H4 (cell line): ENCODE measurements around the gene NES. TPM values are rescaled to one million over a fixed set of nuclear protein-coding genes. Genes with fewer than 3 reads are reported as not detected.
A peak's percentile ranks its signal among the peaks of the same experiment; 100 is the strongest.

Source experiments
- DNase-seq: peaks from one replicate; pipeline ENCODE4 v3.0.0-alpha.2; 2015; ENCODE audit warnings: low spot score
- total RNA-seq: library from RNA; depleted of rRNA; stranded (reverse); fragments of >200 nt; shearing (Covaris generic); gene quantifications from 2 replicates; pipeline ENCODE4 v1.2.3, GENCODE V29; 2014

Gene NES
- total RNA-seq, 1 experiment from 2014 or later: 0.48 TPM

DNA sequence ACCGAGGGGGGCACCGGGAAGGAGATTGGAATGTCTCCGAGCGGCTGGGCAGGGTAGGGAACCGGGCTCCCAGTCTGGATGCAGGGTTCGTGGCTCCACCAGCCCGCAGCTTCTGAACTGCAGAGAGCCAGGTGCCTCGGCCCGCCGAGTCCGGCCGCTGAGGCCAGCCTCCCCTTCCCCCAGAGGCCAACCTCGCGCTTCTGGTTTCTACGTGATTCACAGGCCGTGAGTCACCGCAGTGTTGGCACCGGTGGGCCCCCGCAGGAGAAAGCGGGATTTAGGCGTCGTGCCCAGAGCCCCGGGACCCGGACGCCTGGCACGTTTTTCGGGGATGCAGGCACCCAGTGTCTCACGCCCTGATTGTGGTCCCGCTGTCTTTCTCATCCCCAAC, 27.7 kb upstream of the NES start:
- peak; percentile 54 for DNase-seq

DNA sequence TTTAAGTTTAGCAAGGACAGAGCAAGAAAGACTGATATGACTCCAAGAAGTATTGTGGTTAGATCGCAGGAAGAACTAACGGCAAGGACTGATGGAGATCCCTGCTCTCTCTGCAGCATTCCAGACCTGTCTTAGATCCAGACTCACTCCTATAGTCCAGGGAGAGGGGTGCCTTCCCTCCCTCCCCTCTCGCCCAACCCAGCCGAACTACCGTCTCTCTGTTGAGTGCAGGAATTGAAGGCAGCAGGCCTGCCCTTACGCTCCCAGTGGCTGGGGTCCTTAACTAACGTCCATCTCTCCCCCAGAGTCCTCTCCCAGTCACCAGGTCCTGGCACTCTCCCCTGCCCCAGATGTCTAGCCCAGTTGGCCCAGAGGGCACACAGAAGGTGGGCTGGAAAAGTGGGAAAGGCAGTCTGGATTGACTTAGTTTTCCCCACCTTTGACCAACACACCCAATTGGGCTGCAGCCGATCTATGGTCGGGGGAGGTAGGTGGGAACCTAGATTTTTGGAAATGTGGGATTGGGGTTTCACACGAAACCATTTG, 27.0 kb upstream of the NES start:
- DNase-seq: no peak

DNA sequence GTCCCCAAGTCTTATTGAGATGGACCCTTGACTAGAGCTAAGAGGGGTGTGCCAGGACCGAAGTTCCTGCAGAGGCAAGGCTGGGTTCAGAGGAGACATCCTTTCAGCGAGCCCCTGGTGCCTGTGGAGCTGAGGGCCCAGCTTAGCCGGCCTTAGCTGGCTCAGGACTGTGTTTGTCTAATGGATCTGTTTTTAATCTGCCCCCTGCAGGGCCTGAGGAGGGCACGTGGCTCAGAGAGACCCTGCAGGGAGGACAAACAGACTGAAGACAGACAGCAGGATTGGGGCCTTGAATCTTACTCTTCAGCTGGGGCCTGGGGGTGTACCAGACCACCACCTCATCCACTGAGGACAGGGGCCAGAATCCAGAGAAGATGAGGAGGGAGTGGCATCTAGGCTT, 26.5 kb upstream of the NES start:
- no peak for DNase-seq

DNA sequence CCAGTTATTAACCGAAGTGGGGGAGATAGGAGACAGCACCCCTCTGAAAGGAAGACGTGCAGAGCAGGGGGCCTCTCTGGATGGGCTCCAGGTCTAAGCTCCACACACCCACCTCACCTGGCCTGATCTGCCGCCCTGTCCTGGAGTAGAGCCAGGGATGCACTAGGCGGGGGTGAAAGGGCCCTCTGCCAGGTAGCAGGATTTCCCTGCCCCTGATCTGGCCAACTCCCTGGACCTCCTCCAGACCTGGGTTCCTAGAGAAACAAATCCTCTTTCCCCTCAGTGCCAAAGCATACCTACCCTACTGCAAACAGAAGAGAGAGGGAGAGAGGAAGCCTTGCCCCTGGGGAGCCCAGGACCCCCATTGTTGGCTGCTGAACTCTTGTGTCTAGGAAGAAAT, 26.1 kb upstream of the NES start:
- DNase-seq: no peak

DNA sequence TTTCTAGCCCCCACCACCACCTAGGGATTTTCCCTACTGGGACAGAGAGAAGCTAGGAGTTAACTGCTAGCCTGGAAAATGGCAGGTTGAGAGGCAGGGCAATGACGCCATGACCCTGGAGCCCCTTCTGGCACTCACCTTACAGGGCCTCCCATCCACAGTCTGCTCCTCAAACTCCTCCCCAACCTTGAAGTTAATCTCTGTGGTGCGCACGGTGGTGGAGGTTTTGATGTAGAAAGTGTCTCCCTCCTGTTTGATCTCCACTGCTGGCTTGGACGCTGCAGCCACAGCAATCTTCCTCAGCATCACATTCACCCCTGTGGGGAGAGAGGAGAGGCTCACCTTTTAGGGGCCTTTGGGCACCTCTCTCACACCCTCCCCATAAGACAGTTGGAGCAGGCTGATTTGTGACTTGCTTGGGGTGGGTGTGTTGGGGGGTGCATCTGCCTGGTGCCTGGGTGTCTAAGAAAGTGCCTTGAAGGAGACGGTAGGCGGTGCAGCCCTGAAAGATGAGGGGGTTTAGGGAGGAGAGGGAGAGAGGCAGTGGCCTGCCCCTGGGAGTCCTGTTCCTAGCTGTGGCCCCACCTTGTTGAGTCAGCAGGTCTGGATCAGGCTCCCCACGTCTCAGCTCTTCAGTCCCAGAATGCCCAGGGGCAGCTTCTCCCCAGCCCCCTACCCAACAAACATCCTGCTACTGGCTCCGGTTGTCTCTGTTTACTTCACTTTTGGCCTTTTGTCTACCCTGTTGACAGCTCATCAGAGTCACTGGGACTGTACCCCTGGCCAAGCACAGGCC, 23.7 kb upstream of the NES start:
- DNase-seq: no peak

DNA sequence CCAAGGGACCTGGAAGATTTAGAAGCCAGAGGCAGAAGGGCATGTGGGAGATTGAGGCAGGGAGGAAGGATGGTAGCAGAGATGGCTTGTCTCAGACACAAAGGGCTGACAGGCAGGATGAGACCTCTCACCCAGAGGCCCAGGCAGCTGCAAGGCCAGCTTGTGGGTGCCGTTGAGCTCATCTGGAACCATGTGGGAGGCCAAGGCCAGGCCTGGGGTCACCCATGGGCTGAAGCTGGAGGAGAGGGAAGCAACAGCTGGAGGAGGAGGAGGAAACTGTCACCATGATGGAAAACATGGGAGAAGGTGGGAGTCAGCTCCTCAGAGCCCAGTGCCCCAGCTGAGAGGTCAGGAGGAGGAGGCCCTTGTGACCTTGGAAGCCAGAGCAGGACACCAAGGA, 21.8 kb upstream of the NES start:
- no peak for DNase-seq

DNA sequence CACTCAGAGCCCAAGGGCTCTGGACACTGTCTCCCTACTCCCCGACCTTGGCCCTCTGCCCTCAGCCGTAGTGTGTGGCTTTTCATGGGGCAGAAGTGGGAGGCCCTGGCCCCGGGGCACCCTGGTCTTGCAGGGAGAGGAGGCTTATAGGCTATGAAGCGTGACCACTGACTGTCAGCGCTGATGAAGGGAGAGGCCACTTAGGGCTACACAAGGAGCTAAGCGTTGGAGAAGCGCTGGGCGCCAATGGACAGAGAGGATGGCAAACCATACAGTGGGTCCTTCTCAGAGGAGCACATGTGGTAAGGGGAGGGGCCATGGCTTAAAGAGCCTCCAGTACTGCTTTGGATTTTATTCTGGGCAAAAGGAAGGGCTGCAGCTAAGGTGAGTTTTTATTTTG, 20.3 kb upstream of the NES start:
- no peak for DNase-seq

DNA sequence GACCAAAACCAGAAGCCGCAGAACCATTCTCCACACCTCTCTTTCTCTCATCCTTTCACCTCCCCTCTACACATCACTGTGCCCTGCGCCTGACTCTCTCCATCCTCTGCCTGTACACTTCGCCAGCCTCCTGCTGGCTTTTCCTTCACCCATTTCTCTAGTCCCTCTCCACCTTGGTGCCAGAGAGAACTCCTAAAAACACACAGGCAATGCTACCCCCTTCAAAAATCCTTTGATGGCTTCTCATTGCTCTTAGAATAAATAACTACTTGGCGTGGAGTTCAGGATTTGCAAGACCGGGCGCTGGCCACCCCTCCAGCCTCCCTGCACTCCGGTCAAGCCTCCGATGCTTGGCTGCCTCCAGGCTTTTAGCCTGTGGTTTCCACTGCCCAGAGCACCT, 19.5 kb upstream of the NES start:
- no peak for DNase-seq

DNA sequence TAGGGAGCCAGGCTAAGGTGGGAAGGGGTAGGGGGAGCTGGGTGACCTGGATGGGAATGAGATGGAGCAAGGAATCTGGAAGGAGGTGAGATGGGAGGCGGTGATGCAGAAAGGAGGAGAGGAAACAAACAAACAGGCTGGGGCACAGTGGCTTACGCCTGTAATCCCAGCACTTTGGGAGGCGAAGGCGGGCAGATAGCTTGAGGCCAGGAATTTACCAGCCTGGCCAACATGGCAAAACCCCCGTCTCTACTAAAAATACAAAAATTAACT, 17.4 kb upstream of the NES start:
- DNase-seq: no peak

DNA sequence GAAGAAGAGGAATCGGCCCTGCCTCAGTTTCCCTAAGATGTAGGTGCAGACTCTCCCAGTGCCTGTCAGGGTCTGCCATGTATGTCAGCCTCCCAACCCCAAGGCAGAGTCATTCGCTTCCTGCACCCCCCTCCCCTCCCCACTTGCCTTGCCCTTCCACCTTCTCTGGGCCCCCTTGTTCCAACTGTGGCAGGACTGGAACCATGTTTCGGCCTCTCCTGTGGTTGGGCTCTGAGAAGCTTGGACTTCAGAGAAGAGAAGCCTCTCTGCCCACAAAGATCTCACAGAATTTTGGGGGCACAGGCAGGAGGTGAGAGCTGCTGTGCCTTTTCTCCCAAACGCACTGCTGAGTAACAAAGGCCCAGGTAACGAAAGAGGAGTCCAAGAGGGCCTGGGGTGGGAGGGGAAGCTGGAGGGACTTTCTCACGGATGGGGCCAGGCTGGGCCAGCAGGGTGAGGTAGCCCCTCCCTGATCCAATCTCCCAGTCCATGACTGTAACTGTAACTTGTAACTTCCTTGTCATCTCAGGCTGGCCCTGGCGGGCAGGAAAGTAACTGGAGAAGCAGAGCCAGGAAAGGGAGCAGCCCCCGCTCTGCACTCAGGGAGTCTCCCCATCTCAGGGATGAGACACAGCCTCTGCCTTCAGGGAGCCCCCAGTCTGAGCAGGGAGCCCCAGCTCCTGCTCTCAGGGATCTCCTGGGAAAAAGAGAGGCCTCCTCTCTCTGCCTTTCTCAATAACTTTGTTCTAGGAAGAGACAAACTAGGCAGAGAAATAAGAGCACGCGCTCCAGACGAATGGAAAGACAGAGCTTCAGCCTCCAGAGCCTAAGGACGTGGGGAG, 16.9 kb upstream of the NES start:
- no peak for DNase-seq

DNA sequence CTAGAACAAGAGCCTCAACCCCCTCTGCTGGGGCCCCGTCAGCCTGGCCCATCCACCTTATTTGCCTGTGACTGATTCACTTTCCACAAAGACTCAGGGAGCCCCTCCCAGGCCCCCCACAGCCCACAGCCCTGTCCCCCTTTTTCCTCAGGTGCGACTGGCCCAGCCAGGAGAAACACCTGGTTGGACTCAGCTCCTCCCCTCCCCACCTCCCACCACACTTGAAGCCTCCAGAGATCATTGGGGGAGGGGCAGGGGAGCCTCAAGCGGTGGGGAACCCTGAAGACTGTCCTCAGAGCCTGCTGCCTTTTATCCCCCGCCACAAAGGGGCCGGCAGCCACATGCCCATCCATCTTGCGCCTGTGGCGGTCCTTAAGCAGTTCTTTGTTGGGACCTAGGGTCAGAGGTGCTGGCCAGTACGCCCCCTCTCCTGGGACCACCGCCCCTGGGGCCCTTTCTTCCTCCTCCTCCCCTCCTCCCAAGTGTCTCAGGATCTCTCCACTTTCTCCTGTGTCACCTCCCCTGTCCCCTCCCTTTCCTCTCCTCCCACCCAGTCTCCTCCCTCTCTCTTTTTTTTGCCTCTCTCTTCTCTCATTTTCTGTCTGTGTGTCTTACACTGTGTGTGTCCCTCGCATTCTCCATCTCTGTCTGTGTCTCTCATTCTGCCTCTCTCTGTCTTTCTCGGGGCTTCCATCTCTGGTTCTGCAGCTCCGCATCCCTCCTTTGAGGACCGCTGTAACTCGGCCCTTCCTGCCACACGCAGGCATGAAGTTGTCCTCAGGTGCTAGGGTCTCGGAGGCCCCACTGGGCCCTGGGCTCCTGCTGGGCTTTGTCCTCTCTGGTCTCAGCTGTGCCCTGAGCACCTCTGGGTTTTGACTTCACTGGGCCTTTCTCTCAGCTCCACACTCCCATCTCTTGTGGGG, 16.0 kb upstream of the NES start:
- no peak for DNase-seq

DNA sequence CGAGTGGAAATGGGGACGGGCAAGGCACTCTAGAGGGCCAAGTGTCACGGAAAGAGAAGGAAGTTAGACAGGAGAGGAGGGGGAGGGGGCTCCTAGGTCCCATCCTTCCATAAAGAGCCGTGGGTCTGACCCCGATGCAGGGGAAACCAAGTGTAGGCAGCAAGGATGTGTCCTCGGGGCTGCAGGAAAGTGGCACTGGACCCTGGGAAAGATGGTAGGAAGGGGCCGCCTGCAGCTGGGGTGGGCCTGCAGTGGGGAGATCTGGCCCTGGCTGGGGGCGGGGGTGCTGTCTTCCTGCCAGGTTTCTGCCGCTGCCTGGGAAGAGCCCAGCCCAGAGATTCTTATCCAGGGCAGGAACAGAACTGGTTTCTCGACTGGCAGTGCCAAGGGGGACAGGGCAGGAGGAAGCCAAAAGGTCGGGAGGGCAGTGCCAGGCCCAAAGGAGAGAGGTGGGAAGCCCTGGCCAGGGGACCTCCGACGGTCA, 15.3 kb upstream of the NES start:
- no peak for DNase-seq

DNA sequence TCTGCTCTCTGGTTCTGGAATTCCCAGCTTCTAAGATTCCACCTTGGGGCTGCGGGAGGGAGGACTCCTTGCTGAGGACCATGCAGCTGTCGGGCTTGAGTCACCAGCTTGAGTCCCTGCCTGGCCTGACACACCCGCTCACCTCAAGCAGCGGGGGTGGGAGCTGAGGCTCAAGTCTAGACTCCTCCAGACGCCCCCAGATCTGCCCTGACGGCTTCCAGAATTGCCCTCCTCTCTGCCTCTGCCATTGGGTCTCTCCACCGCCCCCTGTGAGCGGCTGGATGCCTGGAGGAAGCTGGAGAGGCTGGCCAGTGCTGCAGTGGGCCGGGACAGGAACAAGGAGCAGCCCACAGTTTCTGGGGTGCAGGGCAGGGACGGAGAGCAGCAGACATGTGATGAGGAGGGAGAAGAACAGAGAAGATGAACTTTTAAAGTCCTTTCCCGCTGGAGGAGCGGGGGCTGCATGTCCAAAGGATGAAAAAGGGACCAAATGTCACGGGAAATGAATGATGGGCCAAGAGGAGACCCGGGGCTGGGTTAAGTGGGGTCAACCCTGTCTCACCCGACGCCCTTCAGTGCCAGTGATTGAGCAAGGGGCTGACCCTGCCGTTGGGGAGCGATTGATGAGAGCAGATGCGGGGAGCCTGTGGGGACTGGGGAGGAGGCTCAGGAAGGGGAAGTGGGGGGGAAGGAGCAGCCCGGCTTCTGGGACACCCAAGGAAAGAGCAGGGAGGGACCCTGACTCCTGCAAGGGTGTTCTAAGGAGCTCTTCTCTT, 14.6 kb upstream of the NES start:
- peak; percentile 29 for DNase-seq

DNA sequence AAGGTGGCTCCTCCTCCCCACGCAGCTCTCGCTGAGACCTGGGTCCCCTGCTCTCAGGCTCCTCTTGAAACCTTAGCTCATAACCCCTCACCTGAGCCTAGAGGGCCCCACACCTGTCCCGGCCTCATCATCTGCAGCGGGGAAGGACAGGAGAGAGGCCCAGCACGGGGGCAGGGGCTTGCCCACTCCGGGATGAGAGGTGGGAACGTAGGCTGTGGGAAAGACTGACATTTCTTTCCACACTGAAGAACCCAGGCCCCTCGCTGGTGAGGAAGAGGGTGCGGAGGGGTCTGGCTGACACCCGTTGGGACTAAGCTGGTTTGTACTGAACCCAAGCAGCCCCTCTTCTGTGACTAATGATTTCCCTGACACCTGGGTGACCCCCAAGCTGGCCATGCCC, 14.0 kb upstream of the NES start:
- no peak for DNase-seq

DNA sequence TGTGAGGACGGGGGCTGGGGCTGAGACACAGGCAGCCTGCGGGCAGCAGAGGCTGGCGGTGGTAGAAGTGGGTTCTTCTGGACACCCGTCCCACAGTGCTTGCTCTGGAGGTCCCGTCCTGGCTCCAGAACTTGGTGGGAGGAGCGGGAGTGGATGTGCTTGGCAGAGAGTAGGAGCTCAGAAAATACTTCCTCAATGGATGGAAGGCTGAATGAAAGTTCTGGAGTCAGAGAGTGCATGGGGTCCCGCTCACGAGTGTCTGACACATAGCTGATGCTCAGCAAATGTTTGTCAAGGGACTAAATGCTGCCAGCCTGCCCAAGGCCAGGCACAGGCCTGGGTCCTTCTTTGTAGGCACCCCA, 13.4 kb upstream of the NES start:
- DNase-seq: no peak

DNA sequence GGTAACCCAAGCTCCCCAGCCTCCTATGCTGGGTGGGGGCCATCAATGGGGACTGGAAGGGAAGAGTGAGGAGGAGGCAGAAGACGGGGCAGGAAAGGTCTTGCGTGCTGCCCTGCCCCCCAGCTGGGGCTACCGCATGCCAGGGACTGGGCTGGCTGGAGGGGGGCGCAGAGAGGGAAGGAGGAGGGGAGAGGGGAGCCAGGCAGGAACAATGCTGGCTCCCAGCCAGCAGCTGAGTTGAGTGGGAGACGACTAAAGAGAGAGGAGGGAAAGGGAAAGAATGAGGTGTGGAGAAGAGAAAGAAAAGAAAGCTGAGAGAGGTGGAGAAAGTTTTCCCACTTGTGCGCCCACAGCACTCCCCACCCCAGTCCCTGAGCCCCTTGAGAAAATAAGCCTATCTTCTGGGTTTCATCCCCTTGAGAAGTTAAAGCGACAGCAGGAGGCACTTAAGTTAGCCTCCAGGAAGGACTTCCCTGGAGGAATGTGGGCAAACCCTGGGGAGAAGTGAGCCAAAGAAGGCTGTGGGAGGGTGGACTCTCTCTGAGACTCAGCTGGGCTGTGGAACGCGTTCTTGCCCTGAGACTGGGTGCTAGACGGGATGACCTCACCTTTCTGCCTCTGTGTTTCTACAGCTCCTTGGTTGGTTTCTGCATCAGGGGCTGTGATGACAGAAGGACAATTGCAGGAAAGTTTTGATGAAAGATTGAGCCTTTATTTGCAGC, 12.9 kb upstream of the NES start:
- DNase-seq: no peak

DNA sequence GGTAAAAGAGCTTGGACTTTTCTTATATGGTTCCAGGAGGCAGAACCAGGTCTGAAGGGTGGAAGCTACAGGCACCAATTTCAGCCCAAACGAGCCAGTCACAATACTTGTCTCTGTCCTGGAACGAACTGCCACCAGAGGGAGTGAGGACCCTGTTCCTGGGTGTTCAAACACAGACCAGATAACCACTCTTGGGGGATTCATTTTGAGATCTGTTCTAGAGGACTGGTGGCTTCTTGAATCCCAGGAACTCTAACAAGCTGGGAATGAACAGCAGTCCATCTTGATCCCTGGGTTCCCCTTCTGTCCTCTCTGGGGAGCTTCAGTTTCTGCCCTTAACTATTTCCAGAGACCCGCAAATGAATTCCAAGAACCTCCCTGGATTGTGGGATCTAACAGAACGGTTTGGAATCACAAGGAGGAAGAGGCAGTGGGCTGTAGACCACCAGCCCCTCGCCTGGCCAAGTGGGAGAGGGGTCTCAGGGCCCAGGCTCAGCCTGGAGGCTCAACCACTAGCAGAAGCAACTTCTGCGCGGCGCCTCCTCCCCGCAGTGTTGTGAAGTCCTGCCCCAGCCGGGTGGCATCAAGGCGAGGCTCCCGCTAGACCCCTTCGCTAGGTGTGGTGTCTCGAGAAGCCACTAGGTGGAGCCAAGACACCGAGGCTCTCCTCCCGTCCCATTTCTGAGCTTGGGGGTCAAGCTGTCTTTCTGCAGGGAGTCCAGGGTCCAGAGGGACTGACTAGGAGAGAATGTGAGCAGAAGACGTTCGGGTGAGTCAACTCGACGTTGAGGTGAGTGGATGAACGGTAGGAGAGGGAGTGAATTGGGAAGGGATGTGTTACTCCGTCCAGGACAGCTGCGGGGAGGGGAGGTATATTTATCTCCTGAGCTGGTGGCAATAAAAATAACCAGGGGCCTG, 12.1 kb upstream of the NES start:
- DNase-seq: peak; percentile 81

DNA sequence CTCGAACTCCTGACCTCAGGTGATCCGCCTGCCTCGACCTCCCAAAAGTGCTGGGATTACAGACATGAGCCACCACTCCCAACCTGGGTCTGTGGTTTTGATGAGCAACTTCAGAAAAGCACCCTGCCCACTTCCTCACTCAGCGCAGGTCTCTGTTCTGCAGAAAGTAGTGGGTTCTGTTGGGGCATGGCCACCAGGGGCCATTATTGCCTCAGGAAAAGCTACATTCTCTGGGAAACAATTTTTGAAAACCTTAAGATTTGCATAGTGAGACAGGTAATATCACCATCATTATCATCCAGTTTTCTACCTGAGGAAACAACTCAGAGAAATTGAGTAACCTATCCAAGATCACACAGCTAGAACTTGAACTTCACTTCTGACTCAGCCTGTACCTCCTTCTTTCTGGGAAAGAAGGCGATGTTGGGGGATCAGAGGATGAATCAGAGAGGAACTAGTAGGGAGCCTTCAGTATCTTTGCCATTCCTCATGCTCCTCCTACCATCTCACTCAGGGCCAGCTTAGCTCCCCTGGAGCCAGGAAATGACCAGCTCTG, 7.1 kb upstream of the NES start:
- DNase-seq: no peak
